Hepatocyte (in vitro differentiated cells): ENCODE data around the gene JARID2.

Experiments
- EZH2 ChIP-seq: fragments of 200-600 bp; sonication (generic); IDR thresholded peaks from 2 replicates; pipeline ENCODE4 v1.6.1; 2016; ENCODE audit warnings: antibody characterized with exemption, mild to moderate bottlenecking, borderline replicate concordance
- TF ChIP-seq, protein P1 (sequence below): fragments of 200-600 bp; sonication (generic); IDR thresholded peaks from 2 replicates; pipeline ENCODE4 v1.5.1; 2016; ENCODE audit warnings: antibody characterized with exemption, mild to moderate bottlenecking; ENCODE audit not compliant: poor library complexity

DNA sequence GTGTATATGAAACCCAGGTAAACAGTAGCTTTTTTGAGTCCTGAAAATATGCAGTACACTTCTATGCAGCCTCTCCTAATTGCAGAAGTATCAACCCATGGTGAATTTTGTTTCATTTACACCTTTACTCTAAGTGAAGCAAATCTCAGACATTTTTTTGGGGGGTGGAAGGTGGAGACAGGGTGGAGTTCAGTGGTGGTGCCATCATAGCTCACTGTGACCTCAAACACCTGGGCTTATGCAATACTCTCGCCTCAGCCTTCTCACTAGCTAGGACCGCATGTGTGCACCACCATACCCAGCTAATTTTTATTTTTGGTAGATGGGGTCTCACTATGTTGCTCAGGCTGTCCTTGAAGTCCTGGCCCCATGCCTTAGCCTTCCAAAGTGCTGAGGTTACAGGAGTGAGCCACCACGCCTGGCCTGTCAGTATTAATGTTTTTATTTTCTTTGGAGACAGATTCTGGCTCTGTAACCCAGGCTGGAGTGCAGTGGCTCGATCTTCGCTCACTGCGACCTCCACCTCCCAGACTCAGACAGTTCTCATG is 80.3 kb downstream of the JARID2 start:
- TF ChIP-seq EZH2, result no peak
- TF ChIP-seq, protein P1, sequence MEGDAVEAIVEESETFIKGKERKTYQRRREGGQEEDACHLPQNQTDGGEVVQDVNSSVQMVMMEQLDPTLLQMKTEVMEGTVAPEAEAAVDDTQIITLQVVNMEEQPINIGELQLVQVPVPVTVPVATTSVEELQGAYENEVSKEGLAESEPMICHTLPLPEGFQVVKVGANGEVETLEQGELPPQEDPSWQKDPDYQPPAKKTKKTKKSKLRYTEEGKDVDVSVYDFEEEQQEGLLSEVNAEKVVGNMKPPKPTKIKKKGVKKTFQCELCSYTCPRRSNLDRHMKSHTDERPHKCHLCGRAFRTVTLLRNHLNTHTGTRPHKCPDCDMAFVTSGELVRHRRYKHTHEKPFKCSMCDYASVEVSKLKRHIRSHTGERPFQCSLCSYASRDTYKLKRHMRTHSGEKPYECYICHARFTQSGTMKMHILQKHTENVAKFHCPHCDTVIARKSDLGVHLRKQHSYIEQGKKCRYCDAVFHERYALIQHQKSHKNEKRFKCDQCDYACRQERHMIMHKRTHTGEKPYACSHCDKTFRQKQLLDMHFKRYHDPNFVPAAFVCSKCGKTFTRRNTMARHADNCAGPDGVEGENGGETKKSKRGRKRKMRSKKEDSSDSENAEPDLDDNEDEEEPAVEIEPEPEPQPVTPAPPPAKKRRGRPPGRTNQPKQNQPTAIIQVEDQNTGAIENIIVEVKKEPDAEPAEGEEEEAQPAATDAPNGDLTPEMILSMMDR, result no peak
